HepG2 (cell line): ENCODE results near the gene CADM1. TPM values are rescaled to one million over a fixed set of nuclear protein-coding genes. Genes with fewer than 3 reads are reported as not detected.

ENCODE experiments used
- ATAC-seq: fragments of 200-7000 bp; cut with Tn5 transposase; 3 replicates; pipeline ENCODE4 v1.9.1; 2020; ENCODE audit warnings: mild to moderate bottlenecking, moderate library complexity
- BruUV-seq: library from RNA; stranded (reverse); fragments of 400-500 nt; replicated peaks from 2 replicates; lab custom pipeline; 2021; lab: Mats Ljungman, UMichigan
- CTCF ChIA-PET: fragments of 300-600 bp; formaldehyde crosslinking; extraction: SDS; loops from one replicate; lab custom pipeline; 2021; ENCODE audit warnings: low total read pairs, inconsistent platforms, low intra/inter-chr PET ratio; lab: Yijun Ruan, JAX
- POLR2A ChIA-PET: fragments of 350-600 bp; sonication (Branson Sonifier 250); formaldehyde crosslinking; loops from one replicate; lab custom pipeline; 2020; ENCODE audit warnings: antibody characterized with exemption, inconsistent platforms; lab: Yijun Ruan, JAX
- DNase-seq: peaks from one replicate; pipeline ENCODE4 v3.0.0-alpha.2; 2015; ENCODE audit warnings: low spot score
- FAIRE-seq: peaks from 3 replicates; lab custom pipeline; 2011; peaks lifted over from hg19 to GRCh38; lab: Jason Lieb, UNC
- H2AFZ ChIP-seq: one replicate; pipeline ENCODE4 v1.6.1; 2011; ENCODE audit warnings: low read length, inconsistent platforms
- H3K27ac ChIP-seq: fragments of 300-600 bp; 3 replicates; pipeline ENCODE4 v1.8.0; 2011; ENCODE audit warnings: mixed run types, mild to moderate bottlenecking, mixed read lengths, low read length, inconsistent platforms; ENCODE audit not compliant: insufficient read depth; ENCODE audit errors: extremely low read length
- H3K27me3 ChIP-seq, 2 experiments: fragments of 200-600 bp in 1 of 2; 2 replicates in 1 of 2; 3 replicates in 1 of 2; pipeline versions ENCODE4 v1.6.0 to v1.8.0; 2011; ENCODE audit warnings: low read length in 2 of 2, mild to moderate bottlenecking in 2 of 2, moderate library complexity in 2 of 2, inconsistent platforms in 1 of 2; ENCODE audit not compliant: insufficient read depth in 2 of 2, control insufficient read depth in 1 of 2
- H3K36me3 ChIP-seq, 2 experiments: fragments of 200-600 bp in 1 of 2; replicated peaks in 1 of 2; 2 replicates in 1 of 2; 3 replicates in 1 of 2; pipeline versions ENCODE4 v1.5.1 to v1.8.0; 2011; ENCODE audit warnings: low read length in 2 of 2, inconsistent platforms in 1 of 2; ENCODE audit not compliant: insufficient read depth in 2 of 2, control insufficient read depth in 1 of 2
- H3K4me1 ChIP-seq: 2 replicates; pipeline ENCODE4 v1.5.1; 2012; ENCODE audit warnings: low read length, inconsistent platforms; ENCODE audit not compliant: insufficient read depth
- H3K4me2 ChIP-seq: 2 replicates; pipeline ENCODE4 v1.6.0; 2011; ENCODE audit warnings: low read depth, low read length, inconsistent platforms
- H3K4me3 ChIP-seq, 3 experiments: fragments of 200-600 bp in 1 of 3; sonication (generic), shearing (Covaris generic) in 1 of 3; replicated peaks in 1 of 3; 2 replicates each; pipeline ENCODE4 v1.5.1; 2011 to 2016; ENCODE audit warnings: low read length in 3 of 3, inconsistent platforms in 2 of 3, low read depth in 2 of 3, mild to moderate bottlenecking in 2 of 3, control low read depth in 1 of 3, mixed read lengths in 1 of 3; ENCODE audit not compliant: insufficient read depth in 1 of 3
- H3K79me2 ChIP-seq: one replicate; pipeline ENCODE4 v1.6.1; 2011; ENCODE audit warnings: low read length, inconsistent platforms; ENCODE audit not compliant: insufficient read depth
- H3K9ac ChIP-seq: 2 replicates; pipeline ENCODE4 v1.6.0; 2011; ENCODE audit warnings: mild to moderate bottlenecking, low read depth, low read length, inconsistent platforms; ENCODE audit not compliant: insufficient read depth
- H3K9me3 ChIP-seq: 2 replicates; pipeline ENCODE4 v1.5.1; 2012; ENCODE audit warnings: mild to moderate bottlenecking, low read length
- H4K20me1 ChIP-seq: 2 replicates; pipeline ENCODE4 v1.6.0; 2011; ENCODE audit warnings: inconsistent platforms, mild to moderate bottlenecking, low read length, moderate library complexity; ENCODE audit not compliant: insufficient read depth
- FOXA3 ChIP-seq: IDR thresholded peaks from 2 replicates; pipeline ENCODE4 v1.6.1; 2016; ENCODE audit warnings: missing genetic modification reagents, missing compliant biosample characterization
- KDM5A ChIP-seq: fragments of 200-600 bp; sonication (generic); IDR thresholded peaks from 2 replicates; pipeline ENCODE4 v1.7.0; 2018; ENCODE audit warnings: antibody characterized with exemption, mild to moderate bottlenecking, low read length, borderline replicate concordance
- ZBTB7B ChIP-seq: sonication (generic); formaldehyde crosslinking; IDR thresholded peaks from 2 replicates; pipeline ENCODE4 v1.4.0; 2020; ENCODE audit warnings: missing genetic modification reagents
- ZMYM3 ChIP-seq: sonication (generic); formaldehyde crosslinking; IDR thresholded peaks from 2 replicates; pipeline ENCODE4 v1.5.1; 2020; ENCODE audit warnings: mild to moderate bottlenecking, missing genetic modification reagents
- ZNF263 ChIP-seq: sonication (generic); formaldehyde crosslinking; IDR thresholded peaks from 2 replicates; pipeline ENCODE4 v1.4.0; 2020; ENCODE audit warnings: missing genetic modification reagents
- WGBS: methylation state at CpG from one replicate; pipeline ENCODE4 v1.1.6; 2017; ENCODE audit warnings: low lambda C conversion rate; 5-methylcytosine and 5-hydroxymethylcytosine counted together
- in situ Hi-C: cut with HindIII; loops from 2 replicates; pipeline ENCODE4 v1.10.0; 2017; ENCODE audit warnings: low pct_unique_long_range_greater_than_20kb; ENCODE audit not compliant: extremely low pct_ligation_motif_present
- intact Hi-C: fragments of 100-400 bp; cut with micrococcal nuclease; formaldehyde crosslinking; loops from one replicate; pipeline ENCODE4 v1.10.0; 2022; ENCODE audit not compliant: unreplicated experiment
- polyA plus RNA-seq, 8 experiments: library from polyadenylated mRNA; depleted of rRNA in 3 of 8; stranded (reverse) in 7 of 8; unstranded in 1 of 8; fragments of >200 nt; fragmentation: Illumina TruSeq in 4 of 8; extraction: Trizol in 4 of 8; gene quantifications; 2 replicates each; pipeline versions ENCODE4 v1.2.1 to v1.2.3, GENCODE V29; 2011 to 2016; ENCODE audit warnings: low read depth in 4 of 8, missing spikeins in 1 of 8, mixed read lengths in 1 of 8; ENCODE audit not compliant: insufficient read depth in 1 of 8
- total RNA-seq, 5 experiments: library from RNA; depleted of rRNA; stranded (reverse); fragments of >200 nt; fragmentation: Illumina TruSeq; extraction: Trizol; gene quantifications; 2 replicates each; pipeline ENCODE4 v1.2.3, GENCODE V29; 2016; ENCODE audit warnings: low read depth in 1 of 5
- TF ChIP-seq, protein P1 (sequence below): sonication (generic); formaldehyde crosslinking; IDR thresholded peaks from 2 replicates; pipeline ENCODE4 v1.5.0; 2020; ENCODE audit warnings: mild to moderate bottlenecking, missing genetic modification reagents
- TF ChIP-seq, protein P2 (sequence below): sonication (generic); formaldehyde crosslinking; IDR thresholded peaks from 2 replicates; pipeline ENCODE4 v1.4.0; 2020; ENCODE audit warnings: mild to moderate bottlenecking, missing genetic modification reagents
- TF ChIP-seq, protein P3 (sequence below): sonication (generic); formaldehyde crosslinking; IDR thresholded peaks from 2 replicates; pipeline ENCODE4 v1.5.1; 2020; ENCODE audit warnings: missing genetic modification reagents, mild to moderate bottlenecking, borderline replicate concordance

Gene CADM1
- total and polyA plus RNA-seq, 2 of the 13 experiments (the other 11 are each of a cell fraction or from before 2014, with no cell fraction given): 71.3 to 122 TPM

DNA sequence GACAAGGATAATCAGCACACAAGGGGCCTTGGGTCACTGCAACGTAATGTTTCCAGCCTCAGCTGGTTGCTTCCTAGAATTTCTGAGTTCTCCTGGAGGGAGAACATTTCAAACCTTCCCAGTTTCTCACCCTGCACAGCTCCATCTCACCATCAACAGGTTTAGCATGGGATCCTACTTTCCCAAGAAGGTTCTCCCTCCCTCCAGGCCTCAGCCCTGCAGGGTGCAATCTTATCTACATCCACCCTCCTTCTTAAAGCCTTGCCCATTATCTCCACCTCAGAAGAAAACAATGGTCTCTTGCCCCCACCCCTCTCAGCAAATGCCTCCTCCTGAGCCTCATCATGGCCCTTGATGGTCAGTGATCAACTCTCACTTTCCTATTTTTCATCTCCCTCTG is 23.6 kb downstream of the CADM1 start:
- ATAC-seq: no peak
- FAIRE-seq: no peak
- TF ChIP-seq ZNF263 (CRISPR knock-in tag) (no peak), KDM5A (no peak)
- TF ChIP-seq, all 625 proteins: peak for 0
- Histone ChIP-seq H3K4me1 (peaks cover 31% of the 10 kb centered on the region), H3K9ac (no peak overlapping the region), H2AFZ (no peak overlapping the region), H3K9me3 (no peaks in the 10 kb centered on the region), H3K27me3 (no peaks in the 10 kb centered on the region), H3K36me3 (peaks cover 0 to 2% of the 10 kb centered on the region in 2 experiments; a peak in 1 of 5 replicates), H3K79me2 (peaks cover 67% of the 10 kb centered on the region), H3K27ac (no peak overlapping the region), H3K4me2 (no peak overlapping the region), H4K20me1 (0 out of 2 replicates have a peak, but pooled peaks cover 9% of the 10 kb centered on the region), H3K4me3 (no peak overlapping the region)
- in situ Hi-C loops: no loop called here
- BruUV-seq: no TSS peak
- ChIA-PET CTCF (no interaction called here), POLR2A (no interaction called here)
- DNase-seq: no peak
- intact Hi-C loops: no loop called here
- 100% methylated on average over 1 of the region's 1 CpG for WGBS

DNA sequence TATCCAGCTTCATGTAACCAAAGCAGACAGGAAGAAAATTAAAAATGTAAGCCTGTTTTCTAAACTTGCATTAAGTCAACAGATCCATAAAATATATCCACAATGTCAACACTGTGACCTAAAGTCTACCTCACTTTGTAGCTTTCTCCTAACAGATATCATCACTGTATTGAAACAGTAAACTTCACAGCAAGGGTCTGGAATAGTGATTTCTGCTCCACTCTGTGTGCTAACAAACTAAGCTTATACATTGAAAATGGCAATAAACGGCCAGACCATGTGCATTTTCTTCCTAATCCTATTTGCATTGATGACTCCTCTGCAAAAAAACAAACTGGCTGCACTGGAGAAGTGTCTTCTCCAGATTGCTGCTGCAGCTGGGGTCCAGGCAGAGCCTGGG is 26.8 kb downstream of the CADM1 start:
- CTCF ChIA-PET: no interaction called here
- no TSS peak for BruUV-seq
- FAIRE-seq (no peak), ATAC-seq (peak; percentile 67), DNase-seq (no peak)
- H3K4me2 ChIP-seq: no peak overlapping the region
- peak overlapping the region; percentile 18 for H3K27ac ChIP-seq
- peaks cover 68% of the 10 kb centered on the region for H3K79me2 ChIP-seq
- peaks cover 0 to 2% of the 10 kb centered on the region in 2 experiments; a peak in 2 of 5 replicates for H3K36me3 ChIP-seq
- H3K27me3 ChIP-seq: no peaks in the 10 kb centered on the region
- H2AFZ ChIP-seq: no peak overlapping the region
- no peak overlapping the region for H3K9ac ChIP-seq
- intact Hi-C loops: no loop called here
- no peak overlapping the region for H3K4me3 ChIP-seq
- 8% methylated on average over 1 of the region's 1 CpG for WGBS
- POLR2A ChIA-PET: no interaction called here
- in situ Hi-C loops: no loop called here
- no peaks in the 10 kb centered on the region for H3K9me3 ChIP-seq
- H4K20me1 ChIP-seq: 0 out of 2 replicates have a peak, but pooled peaks cover 9% of the 10 kb centered on the region
- H3K4me1 ChIP-seq: peaks cover 36% of the 10 kb centered on the region
- TF ChIP-seq, protein P1, sequence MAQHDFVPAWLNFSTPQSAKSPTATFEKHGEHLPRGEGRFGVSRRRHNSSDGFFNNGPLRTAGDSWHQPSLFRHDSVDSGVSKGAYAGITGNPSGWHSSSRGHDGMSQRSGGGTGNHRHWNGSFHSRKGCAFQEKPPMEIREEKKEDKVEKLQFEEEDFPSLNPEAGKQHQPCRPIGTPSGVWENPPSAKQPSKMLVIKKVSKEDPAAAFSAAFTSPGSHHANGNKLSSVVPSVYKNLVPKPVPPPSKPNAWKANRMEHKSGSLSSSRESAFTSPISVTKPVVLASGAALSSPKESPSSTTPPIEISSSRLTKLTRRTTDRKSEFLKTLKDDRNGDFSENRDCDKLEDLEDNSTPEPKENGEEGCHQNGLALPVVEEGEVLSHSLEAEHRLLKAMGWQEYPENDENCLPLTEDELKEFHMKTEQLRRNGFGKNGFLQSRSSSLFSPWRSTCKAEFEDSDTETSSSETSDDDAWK (CRISPR knock-in tag): no peak
- TF ChIP-seq FOXA3 (CRISPR knock-in tag) (peak; percentile 33; the same call in 1 of the 2 replicates), ZBTB7B (CRISPR knock-in tag) (no peak), ZMYM3 (CRISPR knock-in tag) (no peak)
- TF ChIP-seq, protein P2, sequence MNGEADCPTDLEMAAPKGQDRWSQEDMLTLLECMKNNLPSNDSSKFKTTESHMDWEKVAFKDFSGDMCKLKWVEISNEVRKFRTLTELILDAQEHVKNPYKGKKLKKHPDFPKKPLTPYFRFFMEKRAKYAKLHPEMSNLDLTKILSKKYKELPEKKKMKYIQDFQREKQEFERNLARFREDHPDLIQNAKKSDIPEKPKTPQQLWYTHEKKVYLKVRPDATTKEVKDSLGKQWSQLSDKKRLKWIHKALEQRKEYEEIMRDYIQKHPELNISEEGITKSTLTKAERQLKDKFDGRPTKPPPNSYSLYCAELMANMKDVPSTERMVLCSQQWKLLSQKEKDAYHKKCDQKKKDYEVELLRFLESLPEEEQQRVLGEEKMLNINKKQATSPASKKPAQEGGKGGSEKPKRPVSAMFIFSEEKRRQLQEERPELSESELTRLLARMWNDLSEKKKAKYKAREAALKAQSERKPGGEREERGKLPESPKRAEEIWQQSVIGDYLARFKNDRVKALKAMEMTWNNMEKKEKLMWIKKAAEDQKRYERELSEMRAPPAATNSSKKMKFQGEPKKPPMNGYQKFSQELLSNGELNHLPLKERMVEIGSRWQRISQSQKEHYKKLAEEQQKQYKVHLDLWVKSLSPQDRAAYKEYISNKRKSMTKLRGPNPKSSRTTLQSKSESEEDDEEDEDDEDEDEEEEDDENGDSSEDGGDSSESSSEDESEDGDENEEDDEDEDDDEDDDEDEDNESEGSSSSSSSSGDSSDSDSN (CRISPR knock-in tag): no peak
- TF ChIP-seq, protein P3, sequence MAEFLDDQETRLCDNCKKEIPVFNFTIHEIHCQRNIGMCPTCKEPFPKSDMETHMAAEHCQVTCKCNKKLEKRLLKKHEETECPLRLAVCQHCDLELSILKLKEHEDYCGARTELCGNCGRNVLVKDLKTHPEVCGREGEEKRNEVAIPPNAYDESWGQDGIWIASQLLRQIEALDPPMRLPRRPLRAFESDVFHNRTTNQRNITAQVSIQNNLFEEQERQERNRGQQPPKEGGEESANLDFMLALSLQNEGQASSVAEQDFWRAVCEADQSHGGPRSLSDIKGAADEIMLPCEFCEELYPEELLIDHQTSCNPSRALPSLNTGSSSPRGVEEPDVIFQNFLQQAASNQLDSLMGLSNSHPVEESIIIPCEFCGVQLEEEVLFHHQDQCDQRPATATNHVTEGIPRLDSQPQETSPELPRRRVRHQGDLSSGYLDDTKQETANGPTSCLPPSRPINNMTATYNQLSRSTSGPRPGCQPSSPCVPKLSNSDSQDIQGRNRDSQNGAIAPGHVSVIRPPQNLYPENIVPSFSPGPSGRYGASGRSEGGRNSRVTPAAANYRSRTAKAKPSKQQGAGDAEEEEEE (CRISPR knock-in tag): no peak
